COLO668 (cell line): Measurements from ENCODE around the gene HIGD1C.

Experiments
- DNase-seq: peaks from one replicate; lab custom pipeline; 2025; ENCODE audit not compliant: unreplicated experiment; lab: John Stamatoyannopoulos, UW

HIGD1C gene

GRCh38 chr12:50981319-50982239, 29.2 kb downstream of the HIGD1C start:
- DNase-seq = no peak

- DNase-seq = no peak
Measured at GRCh38 chr12:50984586-50985298, 32.4 kb downstream of the HIGD1C start.

- no peak for DNase-seq
Measured at GRCh38 chr12:50985322-50985721, 33.0 kb downstream of the HIGD1C start.

- no peak for DNase-seq
Measured at GRCh38 chr12:50986966-50987737, 34.8 kb downstream of the HIGD1C start.

GRCh38 chr12:50988051-50988450, 35.7 kb downstream of the HIGD1C start:
- no peak for DNase-seq

- no peak for DNase-seq
Measured at GRCh38 chr12:50988871-50989270, 36.5 kb downstream of the HIGD1C start.

GRCh38 chr12:50990147-50990727, 37.9 kb downstream of the HIGD1C start:
- DNase-seq = no peak

GRCh38 chr12:50990791-50991190, 38.4 kb downstream of the HIGD1C start:
- DNase-seq = no peak

GRCh38 chr12:50991291-50991690, 38.9 kb downstream of the HIGD1C start:
- no peak for DNase-seq

GRCh38 chr12:50992819-50993218, 40.5 kb downstream of the HIGD1C start:
- DNase-seq = no peak

GRCh38 chr12:50999093-50999492, 46.7 kb downstream of the HIGD1C start:
- DNase-seq = no peak

- DNase-seq = no peak
Measured at GRCh38 chr12:51000245-51000644, 47.9 kb downstream of the HIGD1C start.

- no peak for DNase-seq
Measured at GRCh38 chr12:51001799-51002198, 49.5 kb downstream of the HIGD1C start.

- no peak for DNase-seq
Measured at GRCh38 chr12:51004504-51004903, 52.2 kb downstream of the HIGD1C start.

- no peak for DNase-seq
Measured at GRCh38 chr12:51005030-51005429, 52.7 kb downstream of the HIGD1C start.

- DNase-seq = no peak
Measured at GRCh38 chr12:51005671-51006070, 53.3 kb downstream of the HIGD1C start.

- DNase-seq = no peak
Measured at GRCh38 chr12:51008329-51009055, 56.1 kb downstream of the HIGD1C start.

GRCh38 chr12:51009056-51009440, 56.7 kb downstream of the HIGD1C start:
- DNase-seq = no peak

GRCh38 chr12:51011955-51012354, 59.6 kb downstream of the HIGD1C start:
- no peak for DNase-seq

- no peak for DNase-seq
Measured at GRCh38 chr12:51012570-51013236, 60.4 kb downstream of the HIGD1C start.
